HG03196 (cell line): ENCODE measurements around the gene CYB5A.
"Not testable (repeated sequence)": the region's sequence is repeated elsewhere in the genome, so short reads cannot be mapped to it uniquely, and the experiment has no call there.

Source experiments
- ATAC-seq: cut with Tn5 transposase; IDR thresholded peaks from one replicate; pipeline ENCODE4 v1.9.1; 2021; ENCODE audit not compliant: unreplicated experiment

CYB5A gene

DNA sequence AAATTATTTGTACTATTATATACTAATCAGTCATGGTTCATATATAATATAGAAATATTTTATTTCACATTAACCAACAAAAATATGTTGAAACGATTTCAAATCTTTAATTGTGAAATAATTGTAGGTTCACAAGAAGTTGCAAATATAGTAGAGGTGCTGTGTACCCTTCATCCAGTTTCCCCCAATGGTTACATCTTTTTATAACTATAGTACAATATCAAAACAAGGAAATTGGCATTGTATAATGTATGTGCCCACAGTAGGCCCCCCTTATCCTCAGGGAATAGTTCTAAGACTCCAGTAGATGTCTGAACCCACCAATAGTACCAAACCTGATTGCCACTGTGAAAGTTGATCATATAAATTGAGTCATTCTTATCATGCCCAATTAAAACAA lies 7.4 kb upstream of the CYB5A start:
- no peak for ATAC-seq

DNA sequence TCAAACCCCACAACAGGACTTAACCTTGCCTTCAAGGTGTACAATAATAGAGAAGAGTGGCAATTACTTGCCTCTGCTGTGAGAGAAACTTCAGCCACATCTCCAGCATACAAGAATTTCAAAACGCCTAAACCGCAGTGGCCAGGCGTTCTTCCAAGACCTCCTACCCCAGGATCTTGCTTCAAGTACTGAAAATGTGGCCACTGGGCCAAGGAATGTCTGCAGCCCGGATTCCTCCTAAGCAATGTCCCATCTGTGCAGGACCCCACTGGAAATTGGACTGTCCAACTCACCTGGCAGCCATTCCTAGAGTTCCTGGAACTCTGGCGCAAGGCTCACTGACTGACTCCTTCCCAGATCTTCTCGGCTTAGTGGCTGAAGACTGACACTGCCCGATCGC lies 2.8 kb upstream of the CYB5A start:
- no peak for ATAC-seq

DNA sequence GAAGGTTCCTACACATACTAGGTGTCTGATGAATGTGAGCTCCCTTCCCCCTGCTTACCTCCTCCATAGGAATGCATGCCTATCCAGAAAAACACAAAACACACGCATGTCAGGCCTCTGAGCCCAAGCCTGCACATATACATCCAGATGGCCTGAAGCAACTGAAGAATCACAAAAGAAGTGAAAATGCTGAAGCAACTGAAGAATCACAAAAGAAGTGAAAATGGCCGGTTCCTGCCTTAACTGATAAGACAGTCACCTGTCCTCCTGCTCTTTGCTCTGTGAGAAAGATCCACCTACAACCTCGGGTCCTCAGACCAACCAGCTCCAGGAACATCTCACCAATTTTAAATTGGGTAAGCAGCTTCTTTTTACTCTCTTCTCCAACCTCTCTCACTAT lies 1.2 kb upstream of the CYB5A start:
- ATAC-seq: not testable (repeated sequence)

DNA sequence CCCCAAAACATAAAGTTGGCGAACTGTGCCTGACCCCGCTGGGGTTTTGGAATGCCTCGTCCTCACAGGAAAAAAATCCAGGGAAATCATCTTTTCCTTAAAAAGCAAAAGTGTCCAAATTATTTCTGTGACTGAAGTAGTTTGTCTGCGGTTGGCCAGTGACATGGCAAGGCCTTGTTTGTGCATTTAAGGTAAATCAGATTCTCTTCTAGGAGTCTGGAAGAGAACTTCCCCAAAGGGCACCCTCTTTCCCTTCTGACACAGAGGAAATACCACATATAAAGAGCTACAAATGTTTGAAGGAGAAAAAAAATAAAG lies 737 bp upstream of the CYB5A start:
- no peak for ATAC-seq

DNA sequence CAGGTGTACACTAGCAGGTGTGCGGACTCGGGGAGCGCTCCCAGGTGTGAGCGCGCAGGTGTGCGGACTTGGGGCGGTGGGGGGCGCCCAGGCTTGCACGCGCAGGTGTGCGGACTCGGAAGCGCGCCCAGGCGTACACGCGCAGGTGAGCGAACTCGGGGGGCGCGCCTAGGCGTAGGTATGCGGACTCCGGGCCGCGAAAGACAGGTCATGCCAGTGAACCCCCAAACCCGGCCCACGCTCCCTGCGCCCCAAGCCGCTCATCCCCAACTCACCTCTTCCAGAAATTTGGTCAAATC lies 342 bp downstream of the CYB5A start:
- no peak for ATAC-seq

DNA sequence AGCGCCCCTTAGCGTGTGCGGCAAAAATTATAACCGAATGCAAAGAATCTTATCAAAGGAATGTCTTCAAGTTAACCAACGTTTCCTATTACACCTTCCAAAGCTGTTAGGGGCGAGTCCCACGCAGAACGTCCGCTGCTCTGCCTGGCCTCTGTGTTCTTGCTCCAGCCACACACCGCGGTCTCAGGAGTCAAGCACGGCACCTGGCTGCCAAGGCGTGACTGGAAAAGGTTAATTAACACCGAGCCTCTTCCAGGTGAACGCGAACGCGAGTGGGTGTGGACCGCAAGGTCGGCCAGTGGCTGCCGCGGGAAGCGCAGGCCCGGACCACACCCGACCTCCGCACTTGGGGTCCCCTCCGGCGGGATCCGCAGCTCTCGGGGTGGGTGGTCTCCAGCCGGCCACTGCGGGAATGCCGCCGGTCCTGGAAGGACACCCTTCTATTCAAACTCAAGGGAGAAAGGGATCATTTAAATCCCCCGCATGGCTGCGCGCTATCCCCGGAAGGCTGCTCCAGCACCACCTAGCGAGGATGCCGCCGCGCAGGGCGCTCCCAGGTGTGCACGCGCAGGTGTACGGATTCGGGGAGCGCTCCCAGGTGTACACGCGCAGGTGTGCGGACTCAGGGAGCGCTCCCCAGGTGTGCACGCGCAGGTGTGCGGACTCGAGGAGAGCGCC lies 830 bp downstream of the CYB5A start:
- no peak for ATAC-seq

DNA sequence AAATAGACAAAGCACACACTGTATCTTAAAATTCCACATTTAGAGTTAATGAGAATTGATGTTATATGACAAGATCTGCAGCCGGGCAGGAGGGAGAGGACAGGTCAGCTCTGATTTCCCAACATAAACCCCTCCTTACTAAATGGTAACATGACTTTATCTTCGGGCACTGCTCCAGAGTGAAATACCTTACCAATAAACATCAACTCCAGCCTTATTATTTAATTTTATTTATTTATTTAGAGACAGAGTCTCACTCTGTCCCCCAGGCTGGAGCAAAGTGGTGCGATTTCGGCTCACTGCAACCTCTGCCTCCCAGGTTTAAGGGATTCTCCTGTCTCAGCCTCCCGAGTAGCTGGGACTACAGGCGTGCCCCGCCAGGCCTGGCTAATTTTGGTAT lies 1.7 kb downstream of the CYB5A start:
- no peak for ATAC-seq

DNA sequence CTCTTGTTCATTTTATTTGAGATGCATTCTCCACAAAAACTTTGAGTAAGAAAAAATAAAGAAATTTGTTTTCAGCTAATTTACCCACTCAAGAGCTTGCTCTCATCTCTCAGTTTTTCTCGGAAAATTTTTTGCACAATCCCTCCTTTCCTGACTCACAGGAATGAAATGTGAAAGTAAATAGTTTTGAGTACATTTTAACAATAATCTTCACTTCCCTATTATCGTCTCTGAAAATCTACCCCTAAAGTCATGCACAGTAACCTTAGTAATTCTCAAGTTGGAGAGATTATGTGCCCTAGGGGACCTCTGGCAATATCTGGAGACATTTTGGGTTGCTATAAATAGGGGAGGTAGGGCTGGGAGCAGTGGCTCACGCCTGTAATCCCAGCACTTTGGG lies 2.6 kb downstream of the CYB5A start:
- ATAC-seq: no peak

DNA sequence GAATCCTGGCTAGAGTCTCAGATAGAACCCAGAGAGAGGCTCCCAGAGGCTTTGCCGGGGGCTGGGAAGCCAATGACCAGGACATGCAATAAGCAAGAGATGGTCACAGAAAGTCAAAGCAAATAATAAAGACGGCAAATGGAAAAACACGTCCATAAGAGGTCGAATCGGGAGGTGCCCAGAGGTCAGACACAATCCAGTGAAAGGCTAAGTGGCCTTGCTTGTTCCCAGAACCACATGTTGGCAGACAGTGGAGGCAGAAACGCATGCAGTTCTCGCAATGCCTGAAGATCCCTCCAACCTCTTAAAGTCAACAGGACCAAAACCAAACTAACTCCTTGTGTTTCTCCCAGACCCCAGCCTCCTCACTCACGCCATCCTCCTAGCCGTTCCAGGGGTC lies 3.0 kb downstream of the CYB5A start:
- no peak for ATAC-seq

DNA sequence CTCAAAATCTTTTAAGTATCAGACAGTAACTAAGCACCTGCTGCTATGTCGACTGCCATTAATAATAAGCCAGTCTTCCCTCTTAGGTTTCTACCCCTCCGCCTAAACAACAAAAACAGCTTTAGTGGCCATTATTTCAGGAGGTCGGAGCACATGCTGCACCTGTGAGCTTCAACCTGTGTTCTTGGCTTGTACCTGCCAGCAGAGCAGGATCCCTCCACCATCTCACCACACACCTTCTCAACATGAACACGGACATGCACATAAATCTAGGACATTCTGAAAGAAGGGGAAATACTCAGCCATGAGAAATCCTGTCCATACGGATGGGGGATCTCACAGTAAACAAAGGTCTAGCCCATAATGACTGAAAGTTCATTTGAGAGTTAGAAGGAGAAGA lies 3.7 kb downstream of the CYB5A start:
- ATAC-seq: no peak

DNA sequence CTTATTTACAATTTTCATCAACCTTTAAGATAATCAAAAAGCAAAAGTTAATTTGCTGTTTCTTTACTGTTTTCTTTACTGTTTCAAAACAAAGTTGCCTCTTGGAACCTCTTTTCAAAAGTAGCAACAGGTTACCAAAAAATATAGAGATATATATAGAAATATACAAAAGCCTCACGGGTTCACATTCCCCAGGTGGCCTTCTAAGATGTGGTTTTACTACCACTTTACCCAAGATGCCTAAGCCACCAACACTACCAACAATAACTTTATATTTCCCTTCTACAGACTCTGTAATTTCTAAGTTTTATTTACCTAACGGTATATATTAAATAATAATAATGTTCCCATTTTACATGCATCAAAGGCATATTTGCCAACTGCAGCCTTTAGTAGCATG lies 4.9 kb downstream of the CYB5A start:
- ATAC-seq: no peak

DNA sequence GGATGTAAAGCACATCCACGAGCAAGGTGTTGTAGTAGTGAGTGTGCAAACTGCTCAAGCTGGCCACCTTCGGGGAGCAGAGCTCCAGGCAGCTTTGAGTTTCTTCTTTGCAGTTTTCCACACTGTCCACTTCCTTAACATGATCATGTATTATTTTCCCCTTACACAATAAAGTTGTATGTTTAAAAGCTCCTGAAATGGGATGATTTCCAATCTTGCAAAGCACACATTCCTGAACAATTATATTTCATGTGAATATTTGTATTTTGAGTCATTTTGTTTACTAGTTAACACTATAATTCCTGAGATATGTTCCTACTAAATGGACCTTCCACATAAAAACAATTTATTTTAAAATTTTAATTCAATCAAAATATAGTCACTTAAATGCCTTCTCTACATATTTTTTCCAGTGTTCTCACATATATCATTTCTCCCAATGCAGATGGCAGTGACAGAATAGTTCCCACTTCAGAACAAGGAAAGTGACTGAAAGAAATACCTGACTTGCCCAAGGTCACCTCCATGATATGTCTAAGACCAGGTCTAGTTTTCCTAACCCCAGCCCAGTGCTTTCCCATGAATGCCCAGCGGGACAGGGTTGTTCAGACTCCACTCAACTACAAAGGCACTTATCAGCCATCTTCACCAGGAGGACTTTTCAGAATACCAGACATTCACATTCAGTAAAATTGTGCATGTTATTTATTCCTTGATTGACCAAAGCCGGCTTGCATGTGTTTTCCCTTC lies 5.5 kb downstream of the CYB5A start:
- no peak for ATAC-seq

DNA sequence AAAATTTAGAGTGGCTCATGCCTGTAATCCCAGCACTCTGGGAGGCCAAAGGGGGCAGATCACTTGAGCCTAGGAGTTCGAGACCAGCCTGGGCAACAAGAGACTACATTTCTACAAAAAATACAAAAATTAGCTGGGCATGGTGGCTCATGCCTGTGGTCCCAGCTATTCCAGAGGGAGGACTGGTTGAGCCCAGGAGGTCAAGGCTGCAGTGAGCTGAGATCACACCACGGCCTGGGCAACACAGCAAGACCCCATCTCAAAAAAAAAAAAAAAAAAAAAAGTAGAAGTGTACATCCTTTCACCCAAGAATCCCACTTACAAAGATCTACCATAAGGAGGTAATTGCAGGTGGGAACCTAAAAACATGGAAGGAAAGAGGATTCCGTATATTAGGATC lies 6.2 kb downstream of the CYB5A start:
- ATAC-seq: not testable (repeated sequence)

DNA sequence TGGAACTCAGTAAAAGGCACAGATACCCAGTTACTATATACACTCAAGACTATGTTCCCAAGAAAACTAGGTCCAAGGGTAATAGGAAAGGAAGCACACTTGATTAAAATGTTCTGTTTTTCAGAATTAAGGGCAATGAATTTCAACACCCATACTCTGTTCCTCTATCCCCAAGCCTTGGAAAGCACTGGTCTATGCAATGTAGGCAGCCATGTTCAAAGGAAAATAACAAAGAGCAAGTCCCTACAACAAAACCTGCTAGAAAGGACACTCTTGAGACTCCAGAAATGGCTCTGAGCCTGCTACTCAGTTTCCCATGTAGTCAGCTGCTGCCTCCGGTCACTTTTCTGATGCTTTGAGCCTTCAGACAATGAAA lies 6.8 kb downstream of the CYB5A start:
- no peak for ATAC-seq

DNA sequence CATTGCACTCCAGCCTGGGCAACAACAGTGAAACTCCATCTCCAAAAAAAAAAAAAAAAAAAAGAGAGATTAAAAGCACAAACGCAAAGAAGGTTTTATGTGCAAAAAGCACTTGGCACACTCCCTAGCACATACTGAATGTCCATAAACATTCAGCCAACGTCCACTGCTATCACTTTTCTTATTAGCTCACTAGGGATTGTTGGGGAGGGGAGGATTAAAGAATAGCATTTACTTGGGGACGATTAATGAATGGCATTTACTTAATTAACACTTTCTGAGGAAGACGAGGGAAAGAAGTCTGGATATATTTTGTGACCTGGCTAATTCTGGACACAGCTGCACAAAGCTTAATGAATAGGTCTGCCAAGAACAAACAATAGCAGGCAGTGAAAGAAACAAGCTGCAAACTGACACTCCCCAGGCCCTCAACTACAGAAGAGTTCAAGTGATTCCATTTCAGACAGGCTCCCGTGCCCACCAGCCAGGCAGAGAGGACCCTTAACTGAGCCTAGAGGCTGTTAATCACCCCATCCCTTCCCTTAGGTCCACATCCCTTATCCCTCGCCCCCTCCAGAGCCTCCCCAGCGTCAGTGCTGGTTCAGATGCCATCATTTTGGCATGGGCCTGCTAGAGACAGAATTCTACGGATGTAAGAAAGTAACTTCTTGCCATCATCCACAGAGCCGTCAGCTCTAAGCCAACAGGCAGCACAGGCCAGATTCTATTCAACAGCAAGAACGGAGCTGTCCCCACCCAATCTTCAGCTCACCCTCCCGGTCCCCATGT lies 7.4 kb downstream of the CYB5A start:
- no peak for ATAC-seq

DNA sequence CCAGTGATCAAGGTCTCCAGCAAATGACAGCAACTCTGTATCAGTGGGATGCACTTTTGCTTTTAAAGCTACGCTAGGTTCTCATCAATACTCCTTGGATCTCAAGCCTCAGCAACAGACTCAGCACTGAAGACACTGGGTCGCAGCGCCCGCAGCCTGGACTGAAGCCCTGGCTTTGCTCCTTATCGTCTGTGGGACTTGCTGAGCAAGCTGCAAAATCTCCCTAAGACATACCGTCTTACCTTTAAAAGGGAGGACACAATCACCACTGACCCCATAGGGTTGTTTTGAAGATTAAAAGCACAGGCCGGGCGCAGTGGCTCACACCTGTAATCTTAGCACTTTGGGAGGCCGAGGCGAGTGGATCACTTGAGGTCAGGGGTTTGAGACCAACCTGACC lies 8.1 kb downstream of the CYB5A start:
- ATAC-seq: no peak

DNA sequence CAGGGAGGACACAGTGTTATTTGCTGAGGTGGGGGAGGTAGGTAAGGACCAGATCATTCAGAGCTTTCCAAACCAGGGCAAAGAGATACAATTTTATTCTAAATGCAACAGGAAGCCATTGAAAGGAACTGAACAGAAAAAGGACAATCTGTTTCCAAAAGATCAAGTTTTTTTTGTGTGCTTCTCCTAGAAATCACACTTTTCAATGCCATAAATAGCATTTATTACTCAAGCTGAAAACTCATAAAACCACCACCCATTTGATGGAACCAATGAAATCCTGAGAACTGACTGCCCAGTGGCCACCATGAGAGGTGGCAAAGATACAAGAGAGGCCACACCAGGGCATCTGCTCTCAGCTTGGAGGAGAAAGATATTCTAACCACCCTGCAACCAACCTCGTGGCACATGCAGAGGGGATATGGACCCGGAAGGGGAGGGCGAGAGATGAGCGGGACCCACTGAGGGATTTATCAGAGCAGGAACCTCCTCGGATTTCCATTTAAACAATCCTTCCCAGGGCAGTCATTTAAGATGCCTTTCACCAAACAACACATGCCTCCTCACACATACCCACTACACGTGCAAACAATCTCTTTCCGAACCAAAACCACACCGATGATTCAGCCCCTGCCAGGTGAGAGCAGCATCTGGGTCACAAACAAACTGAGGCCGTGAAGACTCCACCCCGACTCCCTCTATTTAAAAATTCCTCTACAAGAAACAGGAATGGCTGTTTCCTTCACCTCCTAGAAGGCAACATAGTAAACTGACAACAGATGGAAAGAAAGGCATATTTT lies 8.8 kb downstream of the CYB5A start:
- no peak for ATAC-seq

DNA sequence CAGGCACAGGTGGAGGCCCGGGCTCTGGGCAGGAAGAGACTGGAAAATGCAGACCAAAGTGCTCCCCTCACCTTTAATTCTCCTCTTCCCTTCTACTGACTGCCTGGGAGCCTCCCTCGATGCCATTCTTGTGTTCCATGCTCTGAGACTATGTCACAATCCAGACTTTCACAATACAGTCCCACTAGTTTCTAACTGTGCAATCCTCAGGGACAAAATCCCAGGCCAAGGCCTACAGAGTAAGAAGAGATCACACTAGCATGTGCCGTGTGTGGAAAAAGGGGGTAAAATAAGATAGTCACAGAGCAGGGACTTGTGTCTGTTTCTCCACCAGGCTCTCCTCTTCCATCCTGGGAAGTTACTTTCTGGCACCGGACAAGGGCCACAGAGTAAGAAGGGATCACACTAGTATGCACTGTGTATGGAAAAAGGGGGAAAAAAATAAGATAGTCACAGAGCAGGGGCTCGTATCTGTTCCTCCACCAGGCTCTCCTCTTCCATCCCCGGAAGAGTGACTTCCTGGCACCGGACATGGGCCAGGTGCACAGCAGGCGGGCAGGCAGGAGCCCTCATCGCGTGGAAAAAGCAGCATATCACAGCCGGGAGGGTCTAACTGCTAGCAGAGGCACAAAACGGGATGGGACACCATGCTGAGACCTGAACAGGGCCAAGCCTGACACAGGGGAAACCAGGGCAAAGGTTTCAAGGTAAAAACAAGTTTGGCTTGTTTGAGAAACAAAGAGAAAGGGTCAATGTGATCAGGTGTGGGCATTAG lies 9.6 kb downstream of the CYB5A start:
- no peak for ATAC-seq

DNA sequence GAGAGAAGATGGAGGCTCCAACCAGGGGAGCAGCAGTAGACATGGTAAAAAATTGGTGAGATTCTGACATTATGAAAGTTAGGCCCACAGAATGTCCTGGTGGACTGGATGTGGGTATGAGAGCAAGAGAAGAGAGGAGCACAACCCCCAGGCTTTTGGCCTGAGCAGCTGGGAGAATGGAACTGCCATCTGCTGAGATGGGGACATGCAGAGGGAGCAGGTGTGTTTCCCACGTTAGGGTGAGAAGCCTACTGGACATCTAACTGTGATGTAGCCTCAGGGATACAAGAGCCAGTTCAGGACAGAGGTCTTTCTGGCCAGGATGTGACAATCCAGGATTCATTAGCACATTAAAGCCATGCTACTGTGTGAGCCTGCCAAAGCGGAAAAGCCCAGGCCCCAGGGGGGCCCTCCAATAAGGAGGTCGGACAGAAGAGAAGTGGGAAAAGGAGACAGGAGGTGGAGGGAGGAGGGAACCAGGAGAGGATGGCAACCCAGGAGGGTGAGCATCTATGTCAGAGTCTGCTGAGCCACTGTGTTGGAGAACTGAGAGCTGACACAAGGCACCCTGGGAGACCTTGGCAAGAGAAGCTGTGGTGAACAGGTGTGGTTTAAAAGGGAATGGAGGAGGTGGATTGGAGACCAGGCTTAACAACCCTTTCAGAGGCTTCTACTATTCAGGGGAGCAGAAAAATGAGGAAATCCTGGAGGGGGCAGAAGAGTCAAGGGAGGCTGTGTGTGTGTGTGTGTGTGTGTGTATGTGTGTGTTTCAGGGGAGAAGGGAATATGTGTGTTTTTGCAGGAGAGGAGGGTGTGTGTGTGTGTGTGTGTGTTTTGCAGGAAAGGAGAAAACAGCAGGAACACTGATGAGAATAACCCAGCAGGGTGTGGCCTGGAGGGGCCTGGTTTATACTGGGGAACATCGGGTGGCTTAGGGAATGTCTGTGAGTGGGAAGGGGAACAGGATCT lies 10.5 kb downstream of the CYB5A start:
- ATAC-seq: no peak

DNA sequence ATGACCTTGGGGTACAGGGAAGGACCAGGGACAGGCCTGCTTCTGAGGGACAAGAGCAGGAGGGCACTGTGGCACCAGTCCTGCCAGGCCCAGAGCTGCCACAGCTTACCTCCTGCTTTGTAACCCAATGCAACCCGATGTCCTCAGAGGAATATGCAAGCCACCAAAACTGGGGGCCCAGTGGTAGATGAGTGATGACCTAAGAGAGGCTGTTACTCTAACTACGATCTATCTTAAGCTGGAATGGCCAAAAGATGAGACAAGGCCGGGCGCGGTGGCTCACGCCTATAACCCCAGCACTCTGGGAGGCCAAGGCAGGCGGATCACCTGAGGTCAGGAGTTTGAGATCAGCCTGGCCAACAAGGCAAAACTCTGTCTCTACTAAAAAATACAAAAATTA lies 12.8 kb downstream of the CYB5A start:
- ATAC-seq: no peak
